Gastroesophageal sphincter (tissue), 3 donors: Measurements from ENCODE around the gene ZC3H15.

ENCODE experiments used
- POLR2A ChIP-seq, 2 donors: fragments of 450-650 bp; IDR thresholded peaks; one replicate each; pipeline ENCODE4 v1.6.1; 2017; ENCODE audit warnings: antibody characterized with exemption in 2 of 2, mild to moderate bottlenecking in 2 of 2, moderate library complexity in 1 of 2
- TF ChIP-seq, protein P1 (sequence below), 4 experiments: fragments of 200-600 bp in 2 of 4; fragments of 450-650 bp in 2 of 4; sonication (generic) in 1 of 4; IDR thresholded peaks; one replicate each; pipeline ENCODE4 v1.5.1; 2017 to 2019; ENCODE audit warnings: antibody characterized with exemption in 4 of 4, mild to moderate bottlenecking in 2 of 4, moderate library complexity in 2 of 4

- peak; percentile 73 to 80 for TF ChIP-seq POLR2A (IDR thresholded peaks at IDR 0.05)
- TF ChIP-seq, protein P1, sequence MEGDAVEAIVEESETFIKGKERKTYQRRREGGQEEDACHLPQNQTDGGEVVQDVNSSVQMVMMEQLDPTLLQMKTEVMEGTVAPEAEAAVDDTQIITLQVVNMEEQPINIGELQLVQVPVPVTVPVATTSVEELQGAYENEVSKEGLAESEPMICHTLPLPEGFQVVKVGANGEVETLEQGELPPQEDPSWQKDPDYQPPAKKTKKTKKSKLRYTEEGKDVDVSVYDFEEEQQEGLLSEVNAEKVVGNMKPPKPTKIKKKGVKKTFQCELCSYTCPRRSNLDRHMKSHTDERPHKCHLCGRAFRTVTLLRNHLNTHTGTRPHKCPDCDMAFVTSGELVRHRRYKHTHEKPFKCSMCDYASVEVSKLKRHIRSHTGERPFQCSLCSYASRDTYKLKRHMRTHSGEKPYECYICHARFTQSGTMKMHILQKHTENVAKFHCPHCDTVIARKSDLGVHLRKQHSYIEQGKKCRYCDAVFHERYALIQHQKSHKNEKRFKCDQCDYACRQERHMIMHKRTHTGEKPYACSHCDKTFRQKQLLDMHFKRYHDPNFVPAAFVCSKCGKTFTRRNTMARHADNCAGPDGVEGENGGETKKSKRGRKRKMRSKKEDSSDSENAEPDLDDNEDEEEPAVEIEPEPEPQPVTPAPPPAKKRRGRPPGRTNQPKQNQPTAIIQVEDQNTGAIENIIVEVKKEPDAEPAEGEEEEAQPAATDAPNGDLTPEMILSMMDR (IDR thresholded peaks at IDR 0.05), result no peak
Observed at GRCh38 chr2:186485871-186486650, at the start of gene ZC3H15.
